VCaP (cell line): ENCODE results near the gene TCF3.

Experiments
- H3K27ac ChIP-seq: fragments of 450-650 bp; 2 replicates; pipeline ENCODE4 v1.5.1; 2017
- TF ChIP-seq, protein P1 (sequence below): fragments of 450-650 bp; conservative IDR thresholded peaks from 2 replicates; pipeline ENCODE4 v1.5.1; 2017; ENCODE audit warnings: mild to moderate bottlenecking, moderate library complexity

The TCF3 gene

DNA sequence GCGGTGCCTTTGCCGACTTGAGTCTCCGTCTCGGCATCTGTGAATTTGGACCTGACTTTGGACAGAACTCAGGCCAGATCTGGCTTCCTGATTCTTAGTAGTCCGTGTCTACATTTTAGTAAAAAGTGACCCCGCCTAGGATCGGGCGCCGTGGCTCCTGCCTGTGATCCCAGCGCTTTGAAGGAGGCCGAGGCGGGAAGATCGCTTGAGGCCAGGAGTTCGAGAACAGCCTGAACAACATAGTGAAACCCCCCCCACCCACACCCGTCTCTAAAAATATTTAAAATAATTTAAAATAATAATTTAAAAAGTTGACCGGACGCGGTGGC lies 849 bp upstream of the TCF3 start:
- H3K27ac ChIP-seq = peak overlapping the region; percentile 96
- TF ChIP-seq, protein P1, sequence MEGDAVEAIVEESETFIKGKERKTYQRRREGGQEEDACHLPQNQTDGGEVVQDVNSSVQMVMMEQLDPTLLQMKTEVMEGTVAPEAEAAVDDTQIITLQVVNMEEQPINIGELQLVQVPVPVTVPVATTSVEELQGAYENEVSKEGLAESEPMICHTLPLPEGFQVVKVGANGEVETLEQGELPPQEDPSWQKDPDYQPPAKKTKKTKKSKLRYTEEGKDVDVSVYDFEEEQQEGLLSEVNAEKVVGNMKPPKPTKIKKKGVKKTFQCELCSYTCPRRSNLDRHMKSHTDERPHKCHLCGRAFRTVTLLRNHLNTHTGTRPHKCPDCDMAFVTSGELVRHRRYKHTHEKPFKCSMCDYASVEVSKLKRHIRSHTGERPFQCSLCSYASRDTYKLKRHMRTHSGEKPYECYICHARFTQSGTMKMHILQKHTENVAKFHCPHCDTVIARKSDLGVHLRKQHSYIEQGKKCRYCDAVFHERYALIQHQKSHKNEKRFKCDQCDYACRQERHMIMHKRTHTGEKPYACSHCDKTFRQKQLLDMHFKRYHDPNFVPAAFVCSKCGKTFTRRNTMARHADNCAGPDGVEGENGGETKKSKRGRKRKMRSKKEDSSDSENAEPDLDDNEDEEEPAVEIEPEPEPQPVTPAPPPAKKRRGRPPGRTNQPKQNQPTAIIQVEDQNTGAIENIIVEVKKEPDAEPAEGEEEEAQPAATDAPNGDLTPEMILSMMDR = no peak

DNA sequence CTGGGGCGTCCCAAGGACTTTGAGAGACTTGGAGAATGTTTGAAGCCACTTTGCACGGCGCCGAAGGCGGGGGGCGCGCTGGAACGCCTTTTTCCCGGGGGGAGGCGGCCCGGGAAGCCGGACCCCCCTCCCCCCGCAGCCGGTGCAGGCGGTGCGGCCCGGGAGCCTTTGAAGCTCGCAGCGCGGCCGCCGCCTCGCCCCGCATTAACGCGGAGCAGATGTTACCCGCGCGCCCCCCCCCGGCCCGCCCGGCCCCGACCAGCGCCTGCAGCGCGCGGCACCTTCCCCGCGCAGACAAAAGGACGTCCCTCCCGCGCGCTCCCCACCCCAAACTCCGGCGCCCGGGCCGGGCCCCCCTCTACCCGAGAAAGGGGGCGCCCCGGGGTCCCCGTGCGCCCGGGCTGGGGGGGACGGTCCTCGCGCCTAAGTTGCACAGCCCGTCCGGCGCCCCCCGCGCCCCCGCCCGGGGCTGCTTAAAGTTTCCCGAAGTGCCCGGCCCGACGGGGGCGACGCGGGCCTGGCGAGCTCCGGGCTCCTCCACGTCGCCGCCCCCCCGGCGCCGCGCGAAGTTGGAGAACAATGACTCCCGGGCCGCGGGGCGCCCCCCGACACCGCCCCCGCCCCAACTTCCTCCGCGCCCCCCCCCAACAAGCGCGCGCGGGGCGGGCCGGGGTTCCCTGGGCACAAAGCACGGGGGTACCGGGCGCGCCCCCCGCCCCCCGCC lies 685 bp downstream of the TCF3 start:
- peak overlapping the region; percentile 96; the same call in 1 of the 2 replicates for H3K27ac ChIP-seq
- TF ChIP-seq, protein P1 = no peak

DNA sequence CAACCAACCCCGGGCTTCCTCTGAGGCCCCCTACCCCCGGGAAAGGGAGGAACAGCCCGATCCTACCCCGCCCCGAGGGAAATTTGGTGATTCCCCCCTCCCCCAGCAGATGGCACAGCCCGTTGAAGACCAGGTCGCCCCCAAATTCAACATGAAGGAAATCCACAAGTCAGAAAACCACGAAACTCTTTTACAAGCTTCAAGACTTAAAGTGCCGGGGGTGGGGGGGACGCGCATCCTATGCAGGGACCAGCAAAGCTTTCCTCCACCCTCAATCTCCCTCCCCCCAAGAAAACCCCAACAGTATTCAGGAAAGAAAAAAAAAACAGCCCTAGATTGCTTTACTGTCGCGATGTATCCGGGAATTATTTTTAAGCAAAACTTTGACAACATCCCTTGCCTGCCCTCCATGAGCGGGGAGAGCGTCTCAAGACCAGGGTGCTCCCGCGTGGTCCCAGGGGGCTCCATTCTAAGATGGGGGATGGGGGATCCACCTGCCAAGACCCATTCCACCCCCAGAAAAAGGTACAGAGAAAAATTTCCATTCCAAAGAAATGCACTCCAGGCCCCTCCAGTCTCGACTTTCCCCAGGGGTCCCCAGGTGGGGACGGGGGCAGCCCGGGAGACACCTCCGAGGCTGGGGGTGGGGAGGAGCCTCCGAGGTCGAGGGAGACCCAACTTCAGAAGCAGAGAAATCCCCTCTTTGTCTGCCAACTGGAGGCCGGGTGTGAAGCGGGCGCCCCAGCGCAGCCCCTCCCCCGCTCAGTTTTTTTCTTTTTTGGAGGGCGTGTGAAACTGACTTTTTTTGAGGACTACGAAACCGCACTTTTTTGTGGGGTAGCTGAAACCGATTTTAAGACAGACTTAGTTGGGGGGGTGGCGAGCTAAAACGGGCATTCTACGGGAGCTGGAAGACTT lies 1.5 kb downstream of the TCF3 start:
- peak overlapping the region; percentile 96; the same call in 1 of the 2 replicates for H3K27ac ChIP-seq
- TF ChIP-seq, protein P1 = no peak

DNA sequence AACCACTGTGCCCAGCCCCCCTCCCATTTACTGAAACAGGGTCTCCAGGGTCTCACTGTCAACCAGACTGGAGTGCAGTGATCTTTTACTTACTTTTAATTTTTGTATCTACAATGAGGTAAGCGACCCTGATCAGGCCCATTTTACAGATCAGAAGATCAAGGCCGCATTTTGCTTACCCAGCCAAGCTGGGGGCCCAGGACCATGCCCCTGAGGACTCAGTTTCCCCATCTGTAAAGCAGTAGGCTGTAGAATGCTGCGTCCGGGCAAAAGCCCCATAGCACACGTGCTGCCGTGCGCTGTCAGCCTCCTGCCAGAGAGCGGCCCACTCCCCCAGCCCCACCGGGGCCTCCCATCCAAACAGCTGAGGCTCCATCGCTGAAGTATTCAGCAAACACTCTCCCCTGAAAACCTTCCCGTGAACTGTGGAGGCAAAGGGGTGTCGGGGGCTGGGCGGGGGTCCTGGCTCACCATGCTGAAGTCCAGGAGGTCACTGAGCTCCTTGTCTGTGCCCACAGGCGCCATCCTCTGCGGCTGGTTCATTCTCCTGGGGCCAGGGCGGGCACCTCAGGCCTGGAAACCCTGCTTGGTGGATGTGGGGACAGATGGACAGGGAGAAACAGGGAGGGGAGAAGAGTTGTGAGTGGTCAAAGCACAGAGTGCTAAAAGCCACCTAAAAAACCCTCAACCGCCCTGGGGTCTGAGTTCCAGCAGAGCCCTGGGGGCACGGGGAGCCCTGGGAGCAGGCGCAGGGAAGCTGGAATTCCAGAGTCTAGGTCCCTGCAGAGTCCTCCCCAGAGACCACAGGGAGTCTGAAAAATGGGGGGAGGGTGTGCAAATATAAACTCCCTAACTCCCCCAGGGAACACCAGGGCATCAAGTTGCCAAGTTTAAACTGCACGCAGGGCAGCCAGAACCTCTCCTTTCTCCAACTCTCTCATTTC lies 2.4 kb downstream of the TCF3 start:
- no peak overlapping the region for H3K27ac ChIP-seq
- TF ChIP-seq, protein P1 = no peak

DNA sequence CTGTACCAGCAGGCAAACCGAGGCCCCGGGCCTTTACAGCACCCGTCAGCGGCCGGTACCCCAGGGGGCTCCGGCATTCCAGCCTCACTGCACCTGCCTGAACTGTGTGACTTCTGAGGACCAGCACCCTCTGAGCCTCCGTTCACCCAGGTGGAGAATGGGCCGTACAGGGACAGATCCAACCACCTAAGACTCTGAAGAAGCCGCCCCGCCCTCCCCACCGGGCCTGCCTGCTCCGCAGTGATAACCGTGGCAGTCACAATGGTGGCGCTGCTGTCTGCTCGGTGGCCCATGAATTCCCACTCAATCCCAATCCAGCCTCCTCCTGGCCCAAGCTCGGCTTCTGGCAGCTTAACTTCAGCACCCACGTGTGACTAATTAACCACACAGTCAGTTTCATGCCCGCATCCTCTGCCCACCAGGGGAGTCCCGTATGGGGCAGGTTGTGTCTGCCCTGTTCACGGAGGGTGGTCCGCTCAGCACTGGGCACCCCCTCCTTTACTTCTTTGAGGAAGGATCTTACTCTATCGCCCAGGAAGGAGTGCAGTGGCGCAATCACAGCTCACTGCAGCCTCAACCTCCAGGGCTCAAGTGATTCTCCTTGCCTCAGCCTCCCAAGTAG lies 3.4 kb downstream of the TCF3 start:
- no peak overlapping the region for H3K27ac ChIP-seq
- TF ChIP-seq, protein P1 = no peak

DNA sequence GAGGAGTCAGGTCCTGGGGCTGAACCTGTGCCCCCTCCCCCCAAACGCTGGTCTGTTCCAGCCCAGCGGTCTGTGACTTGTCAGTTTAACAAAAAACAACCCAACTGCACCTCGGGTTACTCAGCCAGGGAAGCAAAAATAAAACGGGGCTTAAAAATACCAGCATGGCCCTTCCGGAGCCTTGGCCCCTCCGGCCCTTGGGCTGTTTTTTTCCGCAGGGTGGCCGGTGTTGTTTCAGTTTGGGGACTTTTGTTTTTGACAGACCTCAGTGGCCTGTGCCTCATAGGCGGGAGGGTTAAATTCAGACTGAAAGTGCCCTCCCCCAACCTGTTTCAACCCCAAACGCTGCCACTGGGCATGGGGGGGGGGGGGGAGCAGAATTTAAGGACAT lies 4.0 kb downstream of the TCF3 start:
- H3K27ac ChIP-seq = no peak overlapping the region
- TF ChIP-seq, protein P1 = no peak
